DLD1 (cell line): ENCODE measurements around the gene GAB3.

ENCODE experiments used
- in situ Hi-C: cut with HindIII; loops from 2 replicates; pipeline ENCODE4 v1.10.0; 2017; ENCODE audit warnings: low sequenced_read_pairs

The GAB3 gene

GRCh38 chrX:154750301-154751202 lies at the start of gene GAB3:
Gene GAB3 (minus strand): TSS chrX:154751077. CDS start chrX:154751025, 52 bp downstream.
- in situ Hi-C loops: no loop called here

- in situ Hi-C loops: no loop called here
These were observed 48.9 kb upstream of the GAB3 start for GRCh38 chrX:154799556-154800348.

- in situ Hi-C loops: no loop called here
These were observed 46.1 kb upstream of the GAB3 start for GRCh38 chrX:154797006-154797405.

GRCh38 chrX:154795016-154795415 lies 44.1 kb upstream of the GAB3 start:
- in situ Hi-C loops: no loop called here

GRCh38 chrX:154793084-154793795 lies 42.4 kb upstream of the GAB3 start:
- in situ Hi-C loops: no loop called here

- in situ Hi-C loops: no loop called here
These were observed 41.1 kb upstream of the GAB3 start for GRCh38 chrX:154791939-154792338.

- in situ Hi-C loops: no loop called here
These were observed 40.6 kb upstream of the GAB3 start for GRCh38 chrX:154791467-154791866.

- in situ Hi-C loops: no loop called here
These were observed 34.8 kb upstream of the GAB3 start for GRCh38 chrX:154785716-154786115.

GRCh38 chrX:154784149-154784995 lies 33.5 kb upstream of the GAB3 start:
- in situ Hi-C loops: no loop called here

GRCh38 chrX:154780968-154781367 lies 30.1 kb upstream of the GAB3 start:
- in situ Hi-C loops: no loop called here

- in situ Hi-C loops: no loop called here
These were observed 28.4 kb upstream of the GAB3 start for GRCh38 chrX:154779261-154779660.

- in situ Hi-C loops: no loop called here
These were observed 25.9 kb upstream of the GAB3 start for GRCh38 chrX:154776753-154777152.

- in situ Hi-C loops: no loop called here
These were observed 24.8 kb upstream of the GAB3 start for GRCh38 chrX:154775419-154776349.

- in situ Hi-C loops: no loop called here
These were observed 23.7 kb upstream of the GAB3 start for GRCh38 chrX:154774622-154775021.

GRCh38 chrX:154762537-154763296 lies 11.8 kb upstream of the GAB3 start, which contains the start of gene DKC1:
Gene DKC1 (plus strand): TSS chrX:154762864. CDS start chrX:154762966, 102 bp downstream.
- in situ Hi-C loops: no loop called here

- in situ Hi-C loops: no loop called here
These were observed 11.2 kb upstream of the GAB3 start for GRCh38 chrX:154761977-154762536.

- in situ Hi-C loops: no loop called here
These were observed 7.8 kb upstream of the GAB3 start for GRCh38 chrX:154758696-154759095.

GRCh38 chrX:154751669-154752271 lies 893 bp upstream of the GAB3 start:
- in situ Hi-C loops: no loop called here
